GM19239 (cell line): ENCODE data around the gene TMEM63B.
"Not testable (repeated sequence)": the region's sequence is repeated elsewhere in the genome, so short reads cannot be mapped to it uniquely, and the experiment has no call there.

Experiments used
- DNase-seq: peaks from one replicate; pipeline ENCODE4 v3.0.0; 2011; ENCODE audit warnings: low spot score; ENCODE audit not compliant: insufficient read length
- FAIRE-seq: peaks from 2 replicates; lab custom pipeline; 2011; peaks lifted over from hg19 to GRCh38; lab: Jason Lieb, UNC

The TMEM63B gene

GRCh38 chr6:44127186-44128019 is at the start of gene TMEM63B, which contains the start of gene MRPL14:
TMEM63B (plus strand) TSS chr6:44127554; CDS start chr6:44134585, 7,031 bp downstream.
MRPL14 (minus strand) TSS chr6:44127452; CDS start chr6:44116611, 10,841 bp downstream.
- DNase-seq (peak; percentile 96), FAIRE-seq (peak; percentile 8)

GRCh38 chr6:44078219-44078826 is 49.0 kb upstream of the TMEM63B start:
- DNase-seq (no peak), FAIRE-seq (no peak)

GRCh38 chr6:44078827-44079671 is 48.3 kb upstream of the TMEM63B start:
- FAIRE-seq (peak; percentile 45), DNase-seq (peak; percentile 81)

GRCh38 chr6:44079672-44080071 is 47.7 kb upstream of the TMEM63B start:
- no peak for DNase-seq

GRCh38 chr6:44080561-44081521 is 46.5 kb upstream of the TMEM63B start:
- FAIRE-seq (no peak), DNase-seq (no peak)

More at GRCh38 chr6:44079672-44080071, 47.7 kb upstream of the TMEM63B start:
- FAIRE-seq = no peak

- FAIRE-seq = no peak
These were observed 45.6 kb upstream of the TMEM63B start for GRCh38 chr6:44081753-44082152.

GRCh38 chr6:44082872-44083321 is 44.5 kb upstream of the TMEM63B start:
- FAIRE-seq = no peak
- DNase-seq = no peak

More at GRCh38 chr6:44081753-44082152, 45.6 kb upstream of the TMEM63B start:
- no peak for DNase-seq

- DNase-seq (no peak), FAIRE-seq (no peak)
These were observed 42.9 kb upstream of the TMEM63B start for GRCh38 chr6:44084231-44085014.

- no peak for FAIRE-seq
- DNase-seq = no peak
These were observed 42.1 kb upstream of the TMEM63B start for GRCh38 chr6:44085219-44085618.

- FAIRE-seq (no peak), DNase-seq (no peak)
These were observed 40.3 kb upstream of the TMEM63B start for GRCh38 chr6:44086931-44087574.

GRCh38 chr6:44087623-44088022 is 39.7 kb upstream of the TMEM63B start:
- no peak for FAIRE-seq
- no peak for DNase-seq

GRCh38 chr6:44088827-44089590 is 38.3 kb upstream of the TMEM63B start:
- no peak for DNase-seq
- FAIRE-seq = no peak

- DNase-seq (no peak), FAIRE-seq (no peak)
These were observed 36.9 kb upstream of the TMEM63B start for GRCh38 chr6:44090465-44090864.

- not testable (repeated sequence) for DNase-seq, FAIRE-seq
These were observed 36.0 kb upstream of the TMEM63B start for GRCh38 chr6:44091356-44091755.

GRCh38 chr6:44091981-44092884 is 35.1 kb upstream of the TMEM63B start:
- DNase-seq (no peak), FAIRE-seq (no peak)

- no peak for FAIRE-seq
- no peak for DNase-seq
These were observed 34.3 kb upstream of the TMEM63B start for GRCh38 chr6:44093066-44093465.
